GM12878 (cell line): Measurements from ENCODE around the gene CS. TPM values are rescaled to one million over a fixed set of nuclear protein-coding genes. Genes with fewer than 3 reads are reported as not detected.

ENCODE experiments used
- ATF7 ChIP-seq: fragments of 450-650 bp; IDR thresholded peaks from 2 replicates; pipeline ENCODE4 v1.6.1; 2016; ENCODE audit warnings: low read depth, mild to moderate bottlenecking
- BCL3 ChIP-seq: IDR thresholded peaks from 2 replicates; pipeline ENCODE4 v1.6.1; 2011; ENCODE audit warnings: borderline replicate concordance, low read depth, mild to moderate bottlenecking, moderate library complexity, low read length; ENCODE audit not compliant: insufficient read depth, poor library complexity, severe bottlenecking
- CHD1 ChIP-seq: IDR thresholded peaks from 2 replicates; pipeline ENCODE4 v1.6.1; 2012; ENCODE audit warnings: low read depth, low read length, improper control_type of control experiment
- CREM ChIP-seq: IDR thresholded peaks from 2 replicates; pipeline ENCODE4 v1.6.1; 2014; ENCODE audit warnings: antibody characterized with exemption, low read depth
- ESRRA ChIP-seq: IDR thresholded peaks from 2 replicates; pipeline ENCODE4 v1.6.1; 2012; ENCODE audit warnings: mild to moderate bottlenecking, low read length, improper control_type of control experiment
- ETV6 ChIP-seq, 2 experiments: fragments of 450-650 bp in 1 of 2; IDR thresholded peaks in 1 of 2; conservative IDR thresholded peaks in 1 of 2; 2 replicates each; pipeline ENCODE4 v1.6.1; 2014; ENCODE audit warnings: antibody characterized with exemption in 1 of 2, borderline replicate concordance in 1 of 2, low read depth in 1 of 2, mild to moderate bottlenecking in 1 of 2, moderate library complexity in 1 of 2
- FOXM1 ChIP-seq: IDR thresholded peaks from 2 replicates; pipeline ENCODE4 v1.6.1; 2012; ENCODE audit warnings: low read depth, mild to moderate bottlenecking, inconsistent platforms, low read length, moderate library complexity
- IKZF1 ChIP-seq: fragments of 450-650 bp; conservative IDR thresholded peaks from 2 replicates; pipeline ENCODE4 v1.6.1; 2017; ENCODE audit warnings: antibody characterized with exemption, mild to moderate bottlenecking
- IKZF2 ChIP-seq, 2 experiments: fragments of 450-650 bp; IDR thresholded peaks; 2 replicates each; pipeline ENCODE4 v1.6.1; 2017; ENCODE audit warnings: mild to moderate bottlenecking in 2 of 2, moderate library complexity in 2 of 2
- LARP7 ChIP-seq: fragments of 450-650 bp; IDR thresholded peaks from 2 replicates; pipeline ENCODE4 v1.6.1; 2017; ENCODE audit warnings: mild to moderate bottlenecking
- MXI1 ChIP-seq: fragments of 150-350 bp; IDR thresholded peaks from 2 replicates; pipeline ENCODE4 v1.6.1; 2011; ENCODE audit warnings: low read depth, mild to moderate bottlenecking, inconsistent platforms, low read length, improper control_type of control experiment
- NR2C1 ChIP-seq: fragments of 450-650 bp; IDR thresholded peaks from 2 replicates; pipeline ENCODE4 v1.6.1; 2017; ENCODE audit warnings: antibody characterized with exemption, mild to moderate bottlenecking, moderate library complexity
- PAX5 ChIP-seq: IDR thresholded peaks from 2 replicates; pipeline ENCODE4 v1.6.1; 2011; ENCODE audit warnings: low read depth, low read length, borderline replicate concordance
- TCF12 ChIP-seq: IDR thresholded peaks from 2 replicates; pipeline ENCODE4 v1.6.1; 2011; ENCODE audit warnings: low read depth, mild to moderate bottlenecking, low read length
- WRNIP1 ChIP-seq: IDR thresholded peaks from 2 replicates; pipeline ENCODE4 v1.6.1; 2011; ENCODE audit warnings: low read depth, low read length, improper control_type of control experiment, borderline replicate concordance
- ZNF274 ChIP-seq: IDR thresholded peaks from one replicate; pipeline ENCODE4 v1.8.0; 2011; ENCODE audit not compliant: insufficient read length, insufficient read depth
- ZNF384 ChIP-seq: IDR thresholded peaks from 2 replicates; pipeline ENCODE4 v1.6.1; 2012; ENCODE audit warnings: low read depth, mild to moderate bottlenecking, low read length, improper control_type of control experiment, borderline replicate concordance
- ZNF592 ChIP-seq: fragments of 450-650 bp; IDR thresholded peaks from 2 replicates; pipeline ENCODE4 v1.6.1; 2017; ENCODE audit warnings: mild to moderate bottlenecking, moderate library complexity
- polyA plus RNA-seq, 11 experiments: library from polyadenylated mRNA; depleted of rRNA in 4 of 11; unstranded in 6 of 11; stranded (reverse) in 5 of 11; fragments of >200 nt; fragmentation: Nextera tagmentation in 4 of 11; fragmentation: Illumina TruSeq in 1 of 11; extraction: Ambion mirVana in 4 of 11; extraction: Trizol in 1 of 11; gene quantifications; 1 replicate in 1 of 11; 2 replicates in 10 of 11; pipeline versions ENCODE4 v1.2.1 to v1.2.3, GENCODE V29; 2011 to 2016; ENCODE audit warnings: inconsistent platforms in 2 of 11, missing spikeins in 2 of 11, low read depth in 1 of 11
- total RNA-seq, 4 experiments: library from RNA; depleted of rRNA in 3 of 4; stranded (reverse); fragments of >200 nt in 3 of 4; fragmentation: Illumina TruSeq in 1 of 4; extraction: Trizol in 1 of 4; gene quantifications; 2 replicates each; pipeline versions ENCODE4 v1.2.1 to v1.2.3, GENCODE V29; 2013 to 2021
- TF ChIP-seq, protein P1 (sequence below): IDR thresholded peaks from 2 replicates; pipeline ENCODE4 v1.6.1; 2012; ENCODE audit warnings: low read depth, low read length, improper control_type of control experiment
- TF ChIP-seq, protein P2 (sequence below): fragments of 450-650 bp; IDR thresholded peaks from 2 replicates; pipeline ENCODE4 v1.6.1; 2017; ENCODE audit warnings: mild to moderate bottlenecking
- TF ChIP-seq, protein P3 (sequence below): IDR thresholded peaks from 2 replicates; pipeline ENCODE4 v1.6.1; 2012; ENCODE audit warnings: low read depth, low read length, improper control_type of control experiment

CS gene
- total and polyA plus RNA-seq, 10 of the 15 experiments (the other 5 are each of a cell fraction or from before 2014, with no cell fraction given): 64.9 to 276 (median 139) TPM

DNA sequence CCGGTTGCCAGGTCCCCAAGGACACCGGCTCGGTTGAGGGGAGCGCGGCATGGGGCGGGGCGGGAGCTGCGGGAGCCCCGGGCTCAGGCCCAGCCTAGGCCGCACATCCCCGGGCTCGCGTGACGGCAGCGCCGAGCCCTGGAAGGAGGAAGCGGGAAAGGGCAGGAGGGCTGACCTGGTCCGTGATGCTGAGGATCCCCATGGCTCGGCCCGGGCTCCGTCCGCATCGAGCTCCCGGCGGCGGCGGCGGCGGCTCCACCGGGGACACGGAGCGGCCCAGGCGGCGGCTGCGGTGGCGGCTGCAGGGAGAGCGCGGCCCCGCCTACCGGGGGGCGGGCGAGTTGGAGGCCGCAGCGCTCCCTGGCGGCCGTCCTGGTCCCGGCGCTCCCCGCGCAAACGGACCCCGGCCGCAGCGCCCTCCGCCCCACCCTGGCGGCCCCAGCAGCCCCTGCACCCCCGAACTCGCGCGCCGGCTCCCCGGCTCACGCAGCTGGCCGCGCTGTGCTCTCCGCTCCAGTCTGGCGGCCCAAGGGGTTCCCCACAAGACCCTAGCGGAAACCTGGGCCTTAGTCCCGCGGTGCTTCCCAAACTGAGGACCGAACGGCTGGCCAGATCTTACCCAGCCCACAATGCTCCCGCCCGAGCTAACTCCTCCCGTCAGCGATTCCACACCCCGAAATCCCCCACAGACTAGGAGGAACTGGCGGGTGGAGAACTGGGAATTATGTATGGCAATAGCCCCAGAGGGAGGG is 41.9 kb downstream of the CS start, which contains the start of gene ANKRD52 (continued):
- TF ChIP-seq BCL3: no peak
- TF ChIP-seq IKZF2 (IDR thresholded peaks at IDR 0.05): peak; percentile 54 to 65; a peak in 2 of 4 replicates
- no peak for TF ChIP-seq ZNF384
- peak; percentile 86 for TF ChIP-seq IKZF1
- 0 out of 2 replicates have a peak, but pooled peaks have one; percentile 36 for TF ChIP-seq NR2C1
- no peak for TF ChIP-seq ETV6 (conservative IDR thresholded peaks at IDR 0.05 in 1 of 2, IDR thresholded peaks at IDR 0.05 in 1 of 2; ENCODE audit: borderline replicate concordance in 1 of 2, low read depth in 1 of 2)
- TF ChIP-seq WRNIP1: no peak
- TF ChIP-seq, protein P1, sequence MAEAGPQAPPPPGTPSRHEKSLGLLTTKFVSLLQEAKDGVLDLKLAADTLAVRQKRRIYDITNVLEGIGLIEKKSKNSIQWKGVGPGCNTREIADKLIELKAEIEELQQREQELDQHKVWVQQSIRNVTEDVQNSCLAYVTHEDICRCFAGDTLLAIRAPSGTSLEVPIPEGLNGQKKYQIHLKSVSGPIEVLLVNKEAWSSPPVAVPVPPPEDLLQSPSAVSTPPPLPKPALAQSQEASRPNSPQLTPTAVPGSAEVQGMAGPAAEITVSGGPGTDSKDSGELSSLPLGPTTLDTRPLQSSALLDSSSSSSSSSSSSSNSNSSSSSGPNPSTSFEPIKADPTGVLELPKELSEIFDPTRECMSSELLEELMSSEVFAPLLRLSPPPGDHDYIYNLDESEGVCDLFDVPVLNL: no peak
- no peak for TF ChIP-seq ESRRA
- TF ChIP-seq, protein P2, sequence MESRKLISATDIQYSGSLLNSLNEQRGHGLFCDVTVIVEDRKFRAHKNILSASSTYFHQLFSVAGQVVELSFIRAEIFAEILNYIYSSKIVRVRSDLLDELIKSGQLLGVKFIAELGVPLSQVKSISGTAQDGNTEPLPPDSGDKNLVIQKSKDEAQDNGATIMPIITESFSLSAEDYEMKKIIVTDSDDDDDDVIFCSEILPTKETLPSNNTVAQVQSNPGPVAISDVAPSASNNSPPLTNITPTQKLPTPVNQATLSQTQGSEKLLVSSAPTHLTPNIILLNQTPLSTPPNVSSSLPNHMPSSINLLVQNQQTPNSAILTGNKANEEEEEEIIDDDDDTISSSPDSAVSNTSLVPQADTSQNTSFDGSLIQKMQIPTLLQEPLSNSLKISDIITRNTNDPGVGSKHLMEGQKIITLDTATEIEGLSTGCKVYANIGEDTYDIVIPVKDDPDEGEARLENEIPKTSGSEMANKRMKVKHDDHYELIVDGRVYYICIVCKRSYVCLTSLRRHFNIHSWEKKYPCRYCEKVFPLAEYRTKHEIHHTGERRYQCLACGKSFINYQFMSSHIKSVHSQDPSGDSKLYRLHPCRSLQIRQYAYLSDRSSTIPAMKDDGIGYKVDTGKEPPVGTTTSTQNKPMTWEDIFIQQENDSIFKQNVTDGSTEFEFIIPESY: no peak
- no peak for TF ChIP-seq FOXM1
- peak; percentile 37; the same call in 1 of the 2 replicates for TF ChIP-seq PAX5
- no peak for TF ChIP-seq ATF7
- TF ChIP-seq LARP7: peak; percentile 99
- peak; percentile 83; the same call in 1 of the 2 replicates for TF ChIP-seq ZNF592
- 0 out of 2 replicates have a peak, but pooled peaks have one; percentile 24 for TF ChIP-seq MXI1
- TF ChIP-seq ZNF274: no peak
- no peak for TF ChIP-seq CREM
- TF ChIP-seq, protein P3, sequence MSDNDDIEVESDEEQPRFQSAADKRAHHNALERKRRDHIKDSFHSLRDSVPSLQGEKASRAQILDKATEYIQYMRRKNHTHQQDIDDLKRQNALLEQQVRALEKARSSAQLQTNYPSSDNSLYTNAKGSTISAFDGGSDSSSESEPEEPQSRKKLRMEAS: no peak; the same call in 1 of the 2 replicates
- no peak for TF ChIP-seq TCF12
- TF ChIP-seq CHD1: 0 out of 2 replicates have a peak, but pooled peaks have one; percentile 60
